HG03139 (cell line): ENCODE data around the gene NELFE.
"Not testable (repeated sequence)": the region's sequence is repeated elsewhere in the genome, so short reads cannot be mapped to it uniquely, and the experiment has no call there.

Experiments
- ATAC-seq: cut with Tn5 transposase; IDR thresholded peaks from one replicate; pipeline ENCODE4 v1.9.1; 2021; ENCODE audit not compliant: unreplicated experiment

Gene NELFE

GRCh38 chr6:31920811-31921210, 38.0 kb downstream of the NELFE start:
- ATAC-seq = no peak

GRCh38 chr6:31919624-31920303, 39.0 kb downstream of the NELFE start:
- no peak for ATAC-seq

GRCh38 chr6:31918069-31918720, 40.6 kb downstream of the NELFE start:
- ATAC-seq = no peak

GRCh38 chr6:31915756-31916155, 43.0 kb downstream of the NELFE start:
- ATAC-seq = no peak

GRCh38 chr6:31915351-31915750, 43.4 kb downstream of the NELFE start:
- no peak for ATAC-seq

GRCh38 chr6:31911826-31912585, 46.8 kb downstream of the NELFE start:
- ATAC-seq = no peak

- ATAC-seq = not testable (repeated sequence)
Observed at GRCh38 chr6:31909298-31909697, 49.5 kb downstream of the NELFE start.

- peak; percentile 59 for ATAC-seq
Observed at GRCh38 chr6:31908791-31909190, 50.0 kb downstream of the NELFE start.

GRCh38 chr6:31908255-31908654, 50.5 kb downstream of the NELFE start:
- not testable (repeated sequence) for ATAC-seq

- no peak for ATAC-seq
Observed at GRCh38 chr6:31907158-31907813, 51.5 kb downstream of the NELFE start.

- ATAC-seq = not testable (repeated sequence)
Observed at GRCh38 chr6:31906727-31907126, 52.0 kb downstream of the NELFE start.

- no peak for ATAC-seq
Observed at GRCh38 chr6:31906122-31906521, 52.6 kb downstream of the NELFE start.

- no peak for ATAC-seq
Observed at GRCh38 chr6:31905041-31905440, 53.7 kb downstream of the NELFE start.

- no peak for ATAC-seq
Observed at GRCh38 chr6:31903957-31904356, 54.8 kb downstream of the NELFE start.
